Natural killer cell (primary cell): Measurements from ENCODE around the gene SMARCB1. TPM values are rescaled to one million over a fixed set of nuclear protein-coding genes. Genes with fewer than 3 reads are reported as not detected.

Experiments
- ATAC-seq, 3 donors: fragments of 150-1000 bp in 2 of 3; fragments of 200-7000 bp in 1 of 3; cut with Tn5 transposase; 1 replicate in 1 of 3; 2 replicates in 2 of 3; pipeline ENCODE4 v1.10.0; 2021; ENCODE audit warnings: mild to moderate bottlenecking in 2 of 3, moderate library complexity in 2 of 3
- DNase-seq, 2 donors: peaks; one replicate each; pipeline versions ENCODE4 v3.0.0 to v3.0.0-alpha.2; 2013 to 2021; ENCODE audit warnings: mixed read lengths in 1 of 2
- H3K27ac ChIP-seq: one replicate; pipeline ENCODE4 v1.5.1; 2013; ENCODE audit warnings: mild to moderate bottlenecking, low read length
- H3K27me3 ChIP-seq: one replicate; pipeline ENCODE4 v1.6.1; 2013; ENCODE audit warnings: low read length; ENCODE audit not compliant: control insufficient read depth, insufficient read depth
- H3K36me3 ChIP-seq: one replicate; pipeline ENCODE4 v1.6.1; 2013; ENCODE audit warnings: low read length; ENCODE audit not compliant: control insufficient read depth, insufficient read depth
- H3K4me1 ChIP-seq: one replicate; pipeline ENCODE4 v1.6.1; 2013; ENCODE audit warnings: low read length; ENCODE audit not compliant: control insufficient read depth, insufficient read depth
- H3K4me3 ChIP-seq: one replicate; pipeline ENCODE4 v1.5.1; 2013; ENCODE audit warnings: low read length
- H3K9me3 ChIP-seq: one replicate; pipeline ENCODE4 v1.6.1; 2013; ENCODE audit warnings: low read length; ENCODE audit not compliant: control insufficient read depth, insufficient read depth
- H3K27ac Mint-ChIP-seq, 2 donors: one replicate each; pipeline ENCODE4 v1.8.0; 2022; ENCODE audit warnings: mild to moderate bottlenecking in 2 of 2, mixed read lengths in 2 of 2, moderate library complexity in 1 of 2
- H3K27me3 Mint-ChIP-seq, 2 donors: one replicate each; pipeline ENCODE4 v1.8.0; 2022; ENCODE audit warnings: low read depth in 2 of 2, mixed read lengths in 2 of 2
- H3K36me3 Mint-ChIP-seq: one replicate; pipeline ENCODE4 v1.8.0; 2022; ENCODE audit warnings: mixed read lengths
- H3K4me1 Mint-ChIP-seq, 2 donors: one replicate each; pipeline ENCODE4 v1.8.0; 2022; ENCODE audit warnings: mixed read lengths in 2 of 2
- H3K4me3 Mint-ChIP-seq: one replicate; pipeline ENCODE4 v1.8.0; 2022; ENCODE audit warnings: mild to moderate bottlenecking, moderate library complexity, mixed read lengths
- H3K9me3 Mint-ChIP-seq, 2 donors: one replicate each; pipeline ENCODE4 v1.8.0; 2022; ENCODE audit warnings: mixed read lengths in 2 of 2
- WGBS: methylation state at CpG from one replicate; pipeline ENCODE4 v1.1.7; 2013; ENCODE audit warnings: missing lambda C conversion rate; ENCODE audit not compliant: insufficient coverage; 5-methylcytosine and 5-hydroxymethylcytosine counted together
- intact Hi-C: fragments of 100-400 bp; cut with micrococcal nuclease; formaldehyde crosslinking; loops from one replicate; pipeline ENCODE4 v1.14.2; 2022
- total RNA-seq, 4 donors: library from RNA; stranded (reverse); fragments of 120-200 nt in 1 of 4; gene quantifications; one replicate each; pipeline versions ENCODE4 v1.2.3 to v1.2.4, GENCODE V29; 2013 to 2022
- TF ChIP-seq, protein P1 (sequence below): fragments of 200-600 bp; IDR thresholded peaks from one replicate; pipeline ENCODE4 v1.8.0; 2022; ENCODE audit warnings: antibody characterized with exemption

The SMARCB1 gene
- total RNA-seq, 3 donors from 2014 or later (not counting 1 experiment from before 2014, with no cell fraction given) = 56.3 to 76.9 (median 69.8) TPM

DNA sequence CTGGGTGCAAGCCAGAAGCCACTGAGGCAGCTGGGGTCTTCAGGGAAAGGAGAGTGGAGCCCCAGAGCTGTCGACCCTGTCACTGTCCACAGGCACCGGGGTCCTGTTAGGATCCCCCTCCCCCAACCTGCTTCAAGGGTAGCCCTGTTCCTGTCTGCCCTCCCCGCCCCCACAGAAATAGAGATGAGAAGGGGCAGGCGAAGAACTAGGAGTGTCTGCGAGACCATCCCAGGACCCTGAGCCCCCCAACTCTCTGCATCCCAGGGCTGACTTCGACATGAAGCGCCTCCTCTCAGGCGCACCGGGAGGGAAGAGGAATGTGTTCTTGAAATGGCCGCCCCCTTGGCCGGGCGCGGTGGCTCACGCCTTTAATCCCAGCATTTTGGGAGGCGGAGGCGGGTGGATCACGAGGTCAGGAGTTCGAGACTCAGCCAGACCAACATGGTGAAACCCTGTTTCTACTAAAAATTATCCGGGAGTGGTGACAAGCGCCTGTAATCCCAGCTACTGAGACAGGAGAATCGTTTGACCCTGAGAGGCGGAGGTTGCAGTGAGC lies 35.2 kb upstream of the SMARCB1 start:
- Mint-ChIP-seq H3K36me3 (no peaks in the 10 kb centered on the region), H3K27ac (peak overlapping the region; percentile 82 to 91), H3K27me3 (no peaks in the 10 kb centered on the region), H3K4me3 (peak overlapping the region; percentile 89), H3K9me3 (no peaks in the 10 kb centered on the region), H3K4me1 (peaks cover 18 to 23% of the 10 kb centered on the region in 2 donors)
- H3K9me3 ChIP-seq = no peaks in the 10 kb centered on the region
- H3K27me3 ChIP-seq = no peaks in the 10 kb centered on the region
- H3K4me3 ChIP-seq = peak overlapping the region; percentile 58
- ATAC-seq = peak in 2 of 3 donors; percentile 9 to 11
- intact Hi-C loops = no loop called here
- no peak for DNase-seq
- H3K4me1 ChIP-seq = peaks cover 26% of the 10 kb centered on the region
- WGBS = 36% methylated on average over 20 of the region's 22 CpGs
- no peaks in the 10 kb centered on the region for H3K36me3 ChIP-seq
- peak overlapping the region; percentile 75 for H3K27ac ChIP-seq
- TF ChIP-seq, protein P1, sequence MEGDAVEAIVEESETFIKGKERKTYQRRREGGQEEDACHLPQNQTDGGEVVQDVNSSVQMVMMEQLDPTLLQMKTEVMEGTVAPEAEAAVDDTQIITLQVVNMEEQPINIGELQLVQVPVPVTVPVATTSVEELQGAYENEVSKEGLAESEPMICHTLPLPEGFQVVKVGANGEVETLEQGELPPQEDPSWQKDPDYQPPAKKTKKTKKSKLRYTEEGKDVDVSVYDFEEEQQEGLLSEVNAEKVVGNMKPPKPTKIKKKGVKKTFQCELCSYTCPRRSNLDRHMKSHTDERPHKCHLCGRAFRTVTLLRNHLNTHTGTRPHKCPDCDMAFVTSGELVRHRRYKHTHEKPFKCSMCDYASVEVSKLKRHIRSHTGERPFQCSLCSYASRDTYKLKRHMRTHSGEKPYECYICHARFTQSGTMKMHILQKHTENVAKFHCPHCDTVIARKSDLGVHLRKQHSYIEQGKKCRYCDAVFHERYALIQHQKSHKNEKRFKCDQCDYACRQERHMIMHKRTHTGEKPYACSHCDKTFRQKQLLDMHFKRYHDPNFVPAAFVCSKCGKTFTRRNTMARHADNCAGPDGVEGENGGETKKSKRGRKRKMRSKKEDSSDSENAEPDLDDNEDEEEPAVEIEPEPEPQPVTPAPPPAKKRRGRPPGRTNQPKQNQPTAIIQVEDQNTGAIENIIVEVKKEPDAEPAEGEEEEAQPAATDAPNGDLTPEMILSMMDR = no peak

DNA sequence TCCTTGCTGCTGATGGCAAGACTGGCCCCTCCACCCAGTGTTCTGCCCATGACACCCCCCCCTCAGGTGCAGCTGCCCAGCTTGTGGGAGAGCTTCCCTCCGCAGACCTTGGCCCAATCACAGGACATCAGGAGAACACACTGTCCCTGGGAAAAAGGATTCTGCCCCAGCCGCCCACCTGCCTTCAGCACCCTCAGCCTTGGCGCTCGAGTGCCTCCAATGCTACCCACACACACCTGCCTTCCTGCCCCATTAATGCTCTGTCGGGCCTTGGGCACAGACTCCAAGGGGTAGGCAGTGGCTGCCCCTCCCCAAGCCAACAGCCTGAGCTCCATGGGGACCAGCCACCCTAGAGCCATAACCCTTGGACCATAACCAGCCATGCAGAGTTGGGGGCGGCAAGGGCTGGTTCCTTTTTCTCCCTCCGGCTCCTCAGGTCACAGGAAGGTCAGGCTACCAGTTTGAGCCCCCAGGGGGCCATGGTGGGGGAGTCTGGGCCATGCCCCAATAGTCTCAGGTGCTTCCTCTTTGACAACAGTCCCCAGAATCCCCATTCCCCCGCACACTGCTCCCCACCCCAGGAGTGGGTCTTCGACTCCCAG lies 34.6 kb upstream of the SMARCB1 start:
- 55% methylated on average over 9 of the region's 9 CpGs for WGBS
- DNase-seq (no peak), ATAC-seq (no peak)
- Histone ChIP-seq H3K27me3 (no peaks in the 10 kb centered on the region), H3K4me1 (peaks cover 26% of the 10 kb centered on the region), H3K9me3 (no peaks in the 10 kb centered on the region), H3K27ac (peak overlapping the region; percentile 76), H3K36me3 (no peaks in the 10 kb centered on the region), H3K4me3 (peak overlapping the region; percentile 58)
- Mint-ChIP-seq H3K36me3 (no peaks in the 10 kb centered on the region), H3K4me1 (peaks cover 14 to 19% of the 10 kb centered on the region in 2 donors), H3K4me3 (peak overlapping the region; percentile 78), H3K9me3 (no peaks in the 10 kb centered on the region), H3K27ac (peak overlapping the region; percentile 23 to 91), H3K27me3 (no peaks in the 10 kb centered on the region)
- TF ChIP-seq, protein P1 = no peak
- intact Hi-C loops = no loop called here

DNA sequence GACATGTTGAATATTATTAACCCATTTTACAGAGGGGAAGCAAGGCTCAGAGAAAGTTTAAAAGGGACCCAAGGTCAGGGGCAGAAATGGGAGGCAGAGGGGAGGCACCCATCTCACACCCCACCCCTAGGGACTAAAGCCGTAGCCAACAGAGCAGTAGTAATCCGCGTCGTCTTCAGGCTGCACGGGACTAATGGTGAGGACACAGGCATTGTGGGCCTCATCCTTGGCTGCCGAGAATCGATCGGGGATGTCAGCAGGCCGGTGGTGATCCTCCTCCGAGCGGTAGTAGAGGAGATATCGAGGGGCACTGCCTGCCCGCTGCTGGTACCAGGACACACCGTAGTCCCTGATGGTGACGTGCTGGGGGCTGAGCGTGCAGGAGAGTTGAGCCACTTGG lies 34.0 kb upstream of the SMARCB1 start:
- ATAC-seq (no peak), DNase-seq (no peak)
- Mint-ChIP-seq H3K4me1 (peaks cover 14 to 19% of the 10 kb centered on the region in 2 donors), H3K27ac (peak overlapping the region in 1 of 2 donors; percentile 91), H3K9me3 (no peaks in the 10 kb centered on the region), H3K4me3 (peak overlapping the region; percentile 78), H3K27me3 (no peaks in the 10 kb centered on the region), H3K36me3 (no peaks in the 10 kb centered on the region)
- Histone ChIP-seq H3K36me3 (no peaks in the 10 kb centered on the region), H3K27me3 (no peaks in the 10 kb centered on the region), H3K27ac (peak overlapping the region; percentile 76), H3K4me1 (peaks cover 26% of the 10 kb centered on the region), H3K9me3 (no peaks in the 10 kb centered on the region), H3K4me3 (peak overlapping the region; percentile 36)
- TF ChIP-seq, protein P1 = no peak
- 81% methylated on average over 16 of the region's 16 CpGs for WGBS
- intact Hi-C loops = no loop called here
